A549 (cell line): ENCODE results near the gene TBC1D10A.

Source experiments
- MYC ChIP-seq: IDR thresholded peaks from 2 replicates; pipeline ENCODE4 v1.6.1; 2012; ENCODE audit warnings: mild to moderate bottlenecking, inconsistent platforms, low read length, improper control_type of control experiment, borderline replicate concordance
- TF ChIP-seq, protein P1 (sequence below): fragments of >200 bp; sonication (Bioruptor Twin); formaldehyde crosslinking; IDR thresholded peaks from 3 replicates; pipeline ENCODE4 v1.5.1; 2016

DNA sequence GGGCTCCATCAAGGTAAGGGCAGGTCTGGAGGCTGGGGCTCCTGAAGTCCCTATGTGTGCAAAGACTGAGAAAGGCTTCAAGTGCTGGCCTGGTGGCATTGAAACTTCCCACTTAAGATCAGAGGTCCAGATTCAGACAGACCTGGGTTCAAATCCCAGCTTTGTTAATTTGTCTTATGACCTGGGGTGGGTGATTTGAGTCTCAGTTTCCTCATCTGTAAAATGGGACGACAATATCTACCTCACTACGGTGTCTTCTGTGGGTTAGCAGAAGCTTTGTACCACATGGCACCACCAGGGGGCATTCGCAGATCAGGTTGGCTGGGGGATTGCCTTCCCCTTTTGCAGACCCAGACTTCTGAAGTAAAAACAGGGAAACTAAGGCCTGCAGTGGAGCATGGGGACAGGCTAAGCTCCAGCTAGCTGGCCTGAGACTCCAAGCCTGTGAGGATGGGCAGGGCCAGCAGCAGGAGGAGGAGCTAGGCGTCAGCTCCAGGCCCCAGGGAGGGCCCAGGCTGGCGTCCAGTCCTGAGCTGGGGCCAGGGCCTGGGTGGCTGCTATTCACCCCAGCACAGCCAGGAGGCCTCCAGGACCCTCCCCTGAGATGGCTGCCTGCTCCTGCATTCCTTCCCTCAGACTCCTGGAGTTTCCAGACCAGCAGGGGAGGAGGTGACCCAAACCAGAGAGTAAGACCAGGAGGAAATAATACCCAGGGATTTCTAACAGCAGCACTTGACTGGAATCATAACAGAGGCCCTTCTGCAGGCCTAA lies 38.9 kb downstream of the TBC1D10A start:
- TF ChIP-seq, protein P1, sequence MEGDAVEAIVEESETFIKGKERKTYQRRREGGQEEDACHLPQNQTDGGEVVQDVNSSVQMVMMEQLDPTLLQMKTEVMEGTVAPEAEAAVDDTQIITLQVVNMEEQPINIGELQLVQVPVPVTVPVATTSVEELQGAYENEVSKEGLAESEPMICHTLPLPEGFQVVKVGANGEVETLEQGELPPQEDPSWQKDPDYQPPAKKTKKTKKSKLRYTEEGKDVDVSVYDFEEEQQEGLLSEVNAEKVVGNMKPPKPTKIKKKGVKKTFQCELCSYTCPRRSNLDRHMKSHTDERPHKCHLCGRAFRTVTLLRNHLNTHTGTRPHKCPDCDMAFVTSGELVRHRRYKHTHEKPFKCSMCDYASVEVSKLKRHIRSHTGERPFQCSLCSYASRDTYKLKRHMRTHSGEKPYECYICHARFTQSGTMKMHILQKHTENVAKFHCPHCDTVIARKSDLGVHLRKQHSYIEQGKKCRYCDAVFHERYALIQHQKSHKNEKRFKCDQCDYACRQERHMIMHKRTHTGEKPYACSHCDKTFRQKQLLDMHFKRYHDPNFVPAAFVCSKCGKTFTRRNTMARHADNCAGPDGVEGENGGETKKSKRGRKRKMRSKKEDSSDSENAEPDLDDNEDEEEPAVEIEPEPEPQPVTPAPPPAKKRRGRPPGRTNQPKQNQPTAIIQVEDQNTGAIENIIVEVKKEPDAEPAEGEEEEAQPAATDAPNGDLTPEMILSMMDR: peak; percentile 51
- no peak; the same call in 1 of the 2 replicates for TF ChIP-seq MYC
